Loucy (cell line): ENCODE measurements around the gene PITPNC1.

Experiments used
- H2AFZ ChIP-seq: fragments of 200-600 bp; sonication (generic); 2 replicates; pipeline ENCODE4 v1.6.0; 2016; ENCODE audit warnings: antibody characterized with exemption, mild to moderate bottlenecking, low read length, moderate library complexity
- H3F3A ChIP-seq: fragments of 200-600 bp; 2 replicates; pipeline ENCODE4 v1.6.0; 2016; ENCODE audit warnings: antibody characterized with exemption, low read depth, mild to moderate bottlenecking
- H3K27me3 ChIP-seq: fragments of 200-600 bp; sonication (generic); 2 replicates; pipeline ENCODE4 v1.6.1; 2014; ENCODE audit warnings: low read length, mild to moderate bottlenecking; ENCODE audit not compliant: insufficient read depth, poor library complexity, severe bottlenecking
- H3K36me3 ChIP-seq: fragments of 200-600 bp; sonication (generic); 2 replicates; pipeline ENCODE4 v1.6.1; 2016; ENCODE audit warnings: low read length; ENCODE audit not compliant: insufficient read depth
- H3K4me1 ChIP-seq: fragments of 200-600 bp; sonication (generic); 2 replicates; pipeline ENCODE4 v1.5.1; 2014; ENCODE audit warnings: low read length, mild to moderate bottlenecking; ENCODE audit not compliant: insufficient read depth, poor library complexity, severe bottlenecking
- H3K4me2 ChIP-seq: fragments of 200-600 bp; sonication (generic); 2 replicates; pipeline ENCODE4 v1.6.0; 2014; ENCODE audit warnings: antibody characterized with exemption, low read length, low read depth, mild to moderate bottlenecking; ENCODE audit not compliant: poor library complexity, severe bottlenecking
- H3K4me3 ChIP-seq: fragments of 200-600 bp; sonication (generic); 2 replicates; pipeline ENCODE4 v1.5.1; 2014; ENCODE audit warnings: low read length, mild to moderate bottlenecking, mixed read lengths; ENCODE audit not compliant: poor library complexity, severe bottlenecking
- H3K79me2 ChIP-seq: fragments of 200-600 bp; sonication (generic); 2 replicates; pipeline ENCODE4 v1.6.1; 2014; ENCODE audit warnings: low read length; ENCODE audit not compliant: insufficient read depth
- H3K9ac ChIP-seq: fragments of 200-600 bp; sonication (generic); 2 replicates; pipeline ENCODE4 v1.6.0; 2014; ENCODE audit warnings: mild to moderate bottlenecking, low read depth, low read length, moderate library complexity; ENCODE audit not compliant: poor library complexity, severe bottlenecking
- H3K9me2 ChIP-seq: fragments of 200-600 bp; sonication (generic); replicated peaks from 2 replicates; pipeline ENCODE4 v1.6.1; 2016; ENCODE audit warnings: low read depth, low read length, mixed read lengths
- H3K9me3 ChIP-seq: fragments of 200-600 bp; sonication (generic); 2 replicates; pipeline ENCODE4 v1.6.1; 2014; ENCODE audit warnings: mild to moderate bottlenecking, antibody characterized with exemption, low read length, low read depth; ENCODE audit not compliant: insufficient read depth
- H4K20me1 ChIP-seq: fragments of 200-600 bp; sonication (generic); 2 replicates; pipeline ENCODE4 v1.6.0; 2014; ENCODE audit warnings: antibody characterized with exemption, low read length, mild to moderate bottlenecking; ENCODE audit not compliant: insufficient read depth, poor library complexity, severe bottlenecking
- CTCF ChIP-seq: fragments of 200-600 bp; sonication (generic); conservative IDR thresholded peaks from 2 replicates; pipeline ENCODE4 v1.5.1; 2014; ENCODE audit warnings: mild to moderate bottlenecking, antibody characterized with exemption, low read length
- EZH2phosphoT487 ChIP-seq: fragments of 200-600 bp; IDR thresholded peaks from 2 replicates; pipeline ENCODE4 v1.6.1; 2018; ENCODE audit warnings: antibody characterized with exemption, mild to moderate bottlenecking, moderate library complexity, borderline replicate concordance

Gene PITPNC1

GRCh38 chr17:67555855-67556254, 178.8 kb downstream of the PITPNC1 start:
- Histone ChIP-seq H3K9me2 (no peaks in the 10 kb centered on the region), H3F3A (no peaks in the 10 kb centered on the region), H3K79me2 (no peaks in the 10 kb centered on the region), H3K4me3 (no peak overlapping the region), H3K36me3 (no peaks in the 10 kb centered on the region), H3K4me1 (no peaks in the 10 kb centered on the region), H3K9me3 (no peaks in the 10 kb centered on the region), H3K27me3 (no peaks in the 10 kb centered on the region), H2AFZ (no peak overlapping the region), H3K4me2 (no peak overlapping the region), H3K9ac (no peak overlapping the region), H4K20me1 (no peaks in the 10 kb centered on the region)
- no peak for TF ChIP-seq EZH2phosphoT487
- TF ChIP-seq CTCF, result no peak

- H3K36me3 ChIP-seq, result no peaks in the 10 kb centered on the region
- H3K9me3 ChIP-seq, result no peaks in the 10 kb centered on the region
These were observed 180.2 kb downstream of the PITPNC1 start for GRCh38 chr17:67557052-67557845.

GRCh38 chr17:67557921-67558320, 180.8 kb downstream of the PITPNC1 start:
- TF ChIP-seq EZH2phosphoT487 (no peak), CTCF (no peak)
- Histone ChIP-seq H3K4me1 (no peaks in the 10 kb centered on the region), H3K9me3 (no peaks in the 10 kb centered on the region), H3K9me2 (no peaks in the 10 kb centered on the region), H4K20me1 (no peaks in the 10 kb centered on the region), H3K79me2 (no peaks in the 10 kb centered on the region), H3K36me3 (no peaks in the 10 kb centered on the region), H3K4me3 (no peak overlapping the region), H2AFZ (no peak overlapping the region), H3F3A (no peaks in the 10 kb centered on the region), H3K27me3 (no peaks in the 10 kb centered on the region), H3K9ac (no peak overlapping the region), H3K4me2 (no peak overlapping the region)

More at GRCh38 chr17:67557052-67557845, 180.2 kb downstream of the PITPNC1 start:
- Histone ChIP-seq H4K20me1 (no peaks in the 10 kb centered on the region), H3K9ac (no peak overlapping the region), H2AFZ (no peak overlapping the region), H3K4me1 (no peaks in the 10 kb centered on the region), H3F3A (no peaks in the 10 kb centered on the region), H3K79me2 (no peaks in the 10 kb centered on the region), H3K4me2 (no peak overlapping the region), H3K27me3 (no peaks in the 10 kb centered on the region), H3K4me3 (no peak overlapping the region), H3K9me2 (no peaks in the 10 kb centered on the region)
- TF ChIP-seq EZH2phosphoT487, result no peak
- no peak for TF ChIP-seq CTCF
